GM12872 (cell line): ENCODE measurements around the gene KLHL21.

ENCODE experiments used
- TF ChIP-seq, protein P1 (sequence below): IDR thresholded peaks from 3 replicates; pipeline ENCODE4 v1.5.1; 2011; ENCODE audit warnings: low read depth, mild to moderate bottlenecking, low read length, moderate library complexity; ENCODE audit not compliant: insufficient read depth

Gene KLHL21

DNA sequence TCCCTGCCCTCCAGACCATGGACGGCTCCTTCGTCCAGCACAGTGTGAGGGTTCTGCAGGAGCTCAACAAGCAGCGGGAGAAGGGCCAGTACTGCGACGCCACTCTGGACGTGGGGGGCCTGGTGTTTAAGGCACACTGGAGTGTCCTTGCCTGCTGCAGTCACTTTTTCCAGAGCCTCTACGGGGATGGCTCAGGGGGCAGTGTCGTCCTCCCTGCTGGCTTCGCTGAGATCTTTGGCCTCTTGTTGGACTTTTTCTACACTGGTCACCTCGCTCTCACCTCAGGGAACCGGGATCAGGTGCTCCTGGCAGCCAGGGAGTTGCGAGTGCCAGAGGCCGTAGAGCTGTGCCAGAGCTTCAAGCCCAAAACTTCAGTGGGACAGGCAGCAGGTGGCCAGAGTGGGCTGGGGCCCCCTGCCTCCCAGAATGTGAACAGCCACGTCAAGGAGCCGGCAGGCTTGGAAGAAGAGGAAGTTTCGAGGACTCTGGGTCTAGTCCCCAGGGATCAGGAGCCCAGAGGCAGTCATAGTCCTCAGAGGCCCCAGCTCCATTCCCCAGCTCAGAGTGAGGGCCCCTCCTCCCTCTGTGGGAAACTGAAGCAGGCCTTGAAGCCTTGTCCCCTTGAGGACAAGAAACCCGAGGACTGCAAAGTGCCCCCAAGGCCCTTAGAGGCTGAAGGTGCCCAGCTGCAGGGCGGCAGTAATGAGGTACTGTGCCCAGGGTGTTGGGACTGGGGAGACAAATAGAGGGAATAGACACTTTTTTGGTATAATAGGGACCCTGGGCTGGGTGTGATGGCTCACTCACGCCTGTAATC lies 21.9 kb downstream of the KLHL21 start:
- TF ChIP-seq, protein P1, sequence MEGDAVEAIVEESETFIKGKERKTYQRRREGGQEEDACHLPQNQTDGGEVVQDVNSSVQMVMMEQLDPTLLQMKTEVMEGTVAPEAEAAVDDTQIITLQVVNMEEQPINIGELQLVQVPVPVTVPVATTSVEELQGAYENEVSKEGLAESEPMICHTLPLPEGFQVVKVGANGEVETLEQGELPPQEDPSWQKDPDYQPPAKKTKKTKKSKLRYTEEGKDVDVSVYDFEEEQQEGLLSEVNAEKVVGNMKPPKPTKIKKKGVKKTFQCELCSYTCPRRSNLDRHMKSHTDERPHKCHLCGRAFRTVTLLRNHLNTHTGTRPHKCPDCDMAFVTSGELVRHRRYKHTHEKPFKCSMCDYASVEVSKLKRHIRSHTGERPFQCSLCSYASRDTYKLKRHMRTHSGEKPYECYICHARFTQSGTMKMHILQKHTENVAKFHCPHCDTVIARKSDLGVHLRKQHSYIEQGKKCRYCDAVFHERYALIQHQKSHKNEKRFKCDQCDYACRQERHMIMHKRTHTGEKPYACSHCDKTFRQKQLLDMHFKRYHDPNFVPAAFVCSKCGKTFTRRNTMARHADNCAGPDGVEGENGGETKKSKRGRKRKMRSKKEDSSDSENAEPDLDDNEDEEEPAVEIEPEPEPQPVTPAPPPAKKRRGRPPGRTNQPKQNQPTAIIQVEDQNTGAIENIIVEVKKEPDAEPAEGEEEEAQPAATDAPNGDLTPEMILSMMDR, result peak; percentile 19; the same call in 1 of the 3 replicates

DNA sequence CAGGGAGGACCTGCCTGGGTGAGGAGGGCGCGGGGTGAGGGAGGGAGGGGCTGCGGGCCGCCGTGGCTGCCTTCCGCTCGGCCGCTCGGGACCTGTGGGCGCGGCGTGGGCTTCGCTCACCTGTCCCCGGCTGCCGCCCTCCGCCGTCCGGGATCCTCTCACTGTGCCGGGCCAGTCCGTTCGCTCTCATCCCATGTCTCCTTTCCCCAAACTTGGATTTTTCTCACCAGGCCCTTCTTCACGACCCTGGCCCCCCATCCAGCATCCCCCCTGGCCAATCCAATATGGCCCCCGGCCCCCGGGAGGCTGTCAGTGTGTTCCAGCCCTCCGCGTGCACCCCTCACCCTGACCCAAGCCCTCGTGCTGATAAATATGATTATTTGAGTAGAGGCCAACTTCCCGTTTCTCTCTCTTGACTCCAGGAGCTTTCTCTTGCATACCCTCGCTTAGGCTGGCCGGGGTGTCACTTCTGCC lies 22.5 kb downstream of the KLHL21 start:
- TF ChIP-seq, protein P1, result no peak

DNA sequence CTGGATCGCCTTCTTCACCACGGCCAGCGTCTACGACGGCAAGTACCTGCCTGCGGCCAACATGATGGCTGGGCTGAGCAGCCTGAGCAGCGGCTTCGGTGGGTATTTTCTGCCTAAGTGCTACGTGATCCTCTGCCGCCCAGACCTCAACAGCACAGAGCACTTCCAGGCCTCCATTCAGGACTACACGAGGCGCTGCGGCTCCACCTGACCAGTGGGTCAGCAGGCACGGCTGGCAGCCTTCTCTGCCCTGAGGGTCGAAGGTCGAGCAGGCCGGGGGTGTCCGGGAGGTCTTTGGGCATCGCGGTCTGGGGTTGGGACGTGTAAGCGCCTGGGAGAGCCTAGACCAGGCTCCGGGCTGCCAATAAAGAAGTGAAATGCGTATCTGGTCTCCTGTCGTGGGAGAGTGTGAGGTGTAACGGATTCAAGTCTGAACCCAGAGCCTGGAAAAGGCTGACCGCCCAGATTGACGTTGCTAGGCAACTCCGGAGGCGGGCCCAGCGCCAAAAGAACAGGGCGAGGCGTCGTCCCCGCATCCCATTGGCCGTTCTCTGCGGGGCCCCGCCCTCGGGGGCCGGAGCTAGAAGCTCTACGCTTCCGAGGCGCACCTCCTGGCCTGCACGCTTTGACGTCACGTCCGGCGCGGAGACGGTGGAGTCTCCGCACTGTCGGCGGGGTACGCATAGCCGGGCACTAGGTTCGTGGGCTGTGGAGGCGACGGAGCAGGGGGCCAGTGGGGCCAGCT lies 23.1 kb downstream of the KLHL21 start, which contains the start of gene ZBTB48:
TSS of gene ZBTB48 (plus strand) at position 621 of the 745 bp plus-strand sequence. CDS start 616 bp downstream, outside the sequence.
- TF ChIP-seq, protein P1, result no peak

DNA sequence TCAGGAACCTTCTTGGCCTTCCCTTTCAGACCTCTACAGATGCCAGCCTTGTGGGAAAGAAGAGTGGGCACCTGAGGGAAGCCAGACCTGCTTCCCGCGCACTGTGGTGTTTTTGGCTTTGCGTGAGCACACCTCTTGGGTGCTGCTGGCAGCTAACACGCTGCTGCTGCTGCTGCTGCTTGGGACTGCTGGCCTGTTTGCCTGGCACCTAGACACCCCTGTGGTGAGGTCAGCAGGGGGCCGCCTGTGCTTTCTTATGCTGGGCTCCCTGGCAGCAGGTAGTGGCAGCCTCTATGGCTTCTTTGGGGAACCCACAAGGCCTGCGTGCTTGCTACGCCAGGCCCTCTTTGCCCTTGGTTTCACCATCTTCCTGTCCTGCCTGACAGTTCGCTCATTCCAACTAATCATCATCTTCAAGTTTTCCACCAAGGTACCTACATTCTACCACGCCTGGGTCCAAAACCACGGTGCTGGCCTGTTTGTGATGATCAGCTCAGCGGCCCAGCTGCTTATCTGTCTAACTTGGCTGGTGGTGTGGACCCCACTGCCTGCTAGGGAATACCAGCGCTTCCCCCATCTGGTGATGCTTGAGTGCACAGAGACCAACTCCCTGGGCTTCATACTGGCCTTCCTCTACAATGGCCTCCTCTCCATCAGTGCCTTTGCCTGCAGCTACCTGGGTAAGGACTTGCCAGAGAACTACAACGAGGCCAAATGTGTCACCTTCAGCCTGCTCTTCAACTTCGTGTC lies 23.9 kb downstream of the KLHL21 start:
- TF ChIP-seq, protein P1, result no peak

DNA sequence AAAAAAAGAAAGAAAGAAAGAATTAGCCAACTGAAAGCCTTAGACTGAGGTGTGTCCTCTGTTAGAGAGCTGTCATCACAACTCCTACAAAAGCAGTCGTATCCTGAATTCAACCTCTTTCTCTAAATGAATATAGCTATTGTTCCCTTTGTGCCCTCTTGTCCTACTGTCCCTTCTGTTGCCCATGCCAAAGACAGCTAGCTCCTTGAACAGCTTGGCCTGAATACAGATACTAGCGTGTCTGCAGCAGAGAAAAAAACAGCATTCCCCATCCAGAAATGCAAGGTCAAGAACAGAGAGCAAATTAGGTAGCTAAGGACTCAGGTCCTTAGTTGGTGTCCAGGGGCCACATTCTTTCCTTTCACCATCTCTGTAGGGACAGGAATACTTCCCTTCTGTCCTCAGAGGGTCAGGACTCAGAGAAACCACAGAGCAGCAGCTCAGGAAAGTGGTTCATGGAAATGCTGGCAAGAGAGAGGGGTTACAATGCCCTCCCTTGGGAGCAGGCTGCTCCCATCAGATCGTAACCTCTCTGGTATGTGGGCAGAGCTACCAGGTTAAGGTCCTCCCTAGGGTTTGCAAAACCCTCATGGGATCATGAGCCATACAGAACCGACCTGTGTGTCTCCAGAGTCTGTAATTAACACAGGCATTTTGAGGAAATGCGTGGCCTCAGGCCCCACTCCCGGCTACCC lies 24.7 kb downstream of the KLHL21 start:
- TF ChIP-seq, protein P1, result no peak

DNA sequence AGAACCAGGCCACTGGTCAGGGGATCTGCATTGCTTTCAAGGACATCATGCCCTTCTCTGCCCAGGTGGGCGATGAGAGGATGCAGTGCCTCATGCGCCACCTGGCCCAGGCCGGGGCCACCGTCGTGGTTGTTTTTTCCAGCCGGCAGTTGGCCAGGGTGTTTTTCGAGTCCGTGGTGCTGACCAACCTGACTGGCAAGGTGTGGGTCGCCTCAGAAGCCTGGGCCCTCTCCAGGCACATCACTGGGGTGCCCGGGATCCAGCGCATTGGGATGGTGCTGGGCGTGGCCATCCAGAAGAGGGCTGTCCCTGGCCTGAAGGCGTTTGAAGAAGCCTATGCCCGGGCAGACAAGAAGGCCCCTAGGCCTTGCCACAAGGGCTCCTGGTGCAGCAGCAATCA lies 27.9 kb downstream of the KLHL21 start:
- TF ChIP-seq, protein P1, result no peak
